Body of pancreas (tissue), 4 donors: ENCODE measurements around the gene PSTK. TPM values are rescaled to one million over a fixed set of nuclear protein-coding genes. Genes with fewer than 3 reads are reported as not detected.

Experiments used
- ATAC-seq: fragments of 150-250 bp; one replicate; pipeline ENCODE4 v1.9.1; 2016
- DNase-seq, 4 donors: peaks; one replicate each; pipeline ENCODE4 v3.0.0-alpha.2; 2019
- H3K27ac ChIP-seq, 4 donors: fragments of 200-600 bp; sonication (generic); 1 replicate in 3 of 4; 2 replicates in 1 of 4; pipeline versions ENCODE4 v1.5.1 to v1.6.1; 2016 to 2019; ENCODE audit warnings: mild to moderate bottlenecking in 1 of 4, mixed read lengths in 1 of 4, moderate library complexity in 1 of 4
- H3K27me3 ChIP-seq, 2 donors: fragments of 200-600 bp; sonication (generic); one replicate each; pipeline ENCODE4 v1.6.0; 2016; ENCODE audit warnings: mild to moderate bottlenecking in 1 of 2
- H3K36me3 ChIP-seq, 2 donors: fragments of 200-600 bp; sonication (generic); replicated peaks in 1 of 2; 2 replicates each; pipeline ENCODE4 v1.5.1; 2016; ENCODE audit warnings: low read depth in 2 of 2; ENCODE audit not compliant: insufficient read depth in 1 of 2
- H3K4me1 ChIP-seq: fragments of 200-600 bp; sonication (generic); one replicate; pipeline ENCODE4 v1.6.0; 2016
- H3K4me3 ChIP-seq, 2 donors: fragments of 200-600 bp; sonication (generic); 1 replicate in 1 of 2; 2 replicates in 1 of 2; pipeline ENCODE4 v1.5.1; 2016 to 2019
- H3K9me3 ChIP-seq, 3 donors: fragments of 200-600 bp; sonication (generic); 1 replicate in 2 of 3; 2 replicates in 1 of 3; pipeline ENCODE4 v1.5.1; 2016
- POLR2A ChIP-seq, 3 donors: fragments of 450-650 bp; IDR thresholded peaks; one replicate each; pipeline ENCODE4 v1.6.1; 2016; ENCODE audit warnings: antibody characterized with exemption in 3 of 3, mild to moderate bottlenecking in 2 of 3
- WGBS, 2 donors: methylation state at CpG; one replicate each; pipeline ENCODE4 v1.1.5; 2017; 5-methylcytosine and 5-hydroxymethylcytosine counted together
- intact Hi-C: fragments of 100-400 bp; cut with DNase I; formaldehyde crosslinking; loops from one replicate; pipeline ENCODE4 v1.15.1; 2023
- total RNA-seq, 2 donors: library from RNA; depleted of rRNA; stranded (reverse); fragments of >200 nt; gene quantifications; one replicate each; pipeline ENCODE4 v1.1.0, GENCODE V29; 2016
- TF ChIP-seq, protein P1 (sequence below), 7 experiments: fragments of 450-650 bp in 4 of 7; fragments of 200-600 bp in 3 of 7; sonication (generic) in 3 of 7; IDR thresholded peaks; one replicate each; pipeline ENCODE4 v1.5.1; 2016 to 2019; ENCODE audit warnings: antibody characterized with exemption in 7 of 7

The PSTK gene
- total RNA-seq, 2 donors from 2014 or later: 1.6 to 1.8 TPM

DNA sequence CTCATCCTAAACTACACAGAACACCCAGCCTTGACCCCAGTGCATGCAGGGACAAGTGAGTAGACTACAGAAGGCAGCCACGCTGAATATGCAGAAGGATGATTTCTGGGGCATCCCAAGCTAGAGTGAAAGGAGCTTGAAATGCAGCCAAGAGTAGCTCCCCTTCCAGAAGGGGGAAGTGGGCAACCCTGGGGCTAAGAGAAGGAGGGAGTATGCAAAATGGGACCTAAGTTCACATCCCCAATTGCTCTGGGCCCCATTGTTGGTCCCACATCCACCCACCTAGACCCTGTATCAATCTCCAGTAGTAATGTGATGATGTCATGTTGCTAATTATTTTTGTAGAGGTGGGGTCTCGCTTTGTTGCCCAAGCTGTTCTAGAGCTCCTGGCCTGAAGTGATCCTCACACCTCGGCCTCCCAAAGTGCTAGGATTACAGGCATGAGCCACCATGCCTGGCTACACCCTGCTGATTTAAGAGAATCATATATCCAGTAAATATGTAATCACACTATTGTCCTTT is 5.6 kb upstream of the PSTK start:
- H3K27ac ChIP-seq: no peak overlapping the region
- no peak overlapping the region for H3K4me3 ChIP-seq
- DNase-seq: no peak
- ATAC-seq: no peak
- TF ChIP-seq, protein P1, sequence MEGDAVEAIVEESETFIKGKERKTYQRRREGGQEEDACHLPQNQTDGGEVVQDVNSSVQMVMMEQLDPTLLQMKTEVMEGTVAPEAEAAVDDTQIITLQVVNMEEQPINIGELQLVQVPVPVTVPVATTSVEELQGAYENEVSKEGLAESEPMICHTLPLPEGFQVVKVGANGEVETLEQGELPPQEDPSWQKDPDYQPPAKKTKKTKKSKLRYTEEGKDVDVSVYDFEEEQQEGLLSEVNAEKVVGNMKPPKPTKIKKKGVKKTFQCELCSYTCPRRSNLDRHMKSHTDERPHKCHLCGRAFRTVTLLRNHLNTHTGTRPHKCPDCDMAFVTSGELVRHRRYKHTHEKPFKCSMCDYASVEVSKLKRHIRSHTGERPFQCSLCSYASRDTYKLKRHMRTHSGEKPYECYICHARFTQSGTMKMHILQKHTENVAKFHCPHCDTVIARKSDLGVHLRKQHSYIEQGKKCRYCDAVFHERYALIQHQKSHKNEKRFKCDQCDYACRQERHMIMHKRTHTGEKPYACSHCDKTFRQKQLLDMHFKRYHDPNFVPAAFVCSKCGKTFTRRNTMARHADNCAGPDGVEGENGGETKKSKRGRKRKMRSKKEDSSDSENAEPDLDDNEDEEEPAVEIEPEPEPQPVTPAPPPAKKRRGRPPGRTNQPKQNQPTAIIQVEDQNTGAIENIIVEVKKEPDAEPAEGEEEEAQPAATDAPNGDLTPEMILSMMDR (IDR thresholded peaks at IDR 0.05): no peak
- no peak for TF ChIP-seq POLR2A (IDR thresholded peaks at IDR 0.05)
- H3K4me1 ChIP-seq: peaks cover 4% of the 10 kb centered on the region
- WGBS, 2 donors: 68 to 79% methylated on average over 3 of the region's 3 CpGs
- H3K9me3 ChIP-seq: no peaks in the 10 kb centered on the region
- intact Hi-C loops: no loop called here
- H3K27me3 ChIP-seq: no peaks in the 10 kb centered on the region
- no peaks in the 10 kb centered on the region for H3K36me3 ChIP-seq

DNA sequence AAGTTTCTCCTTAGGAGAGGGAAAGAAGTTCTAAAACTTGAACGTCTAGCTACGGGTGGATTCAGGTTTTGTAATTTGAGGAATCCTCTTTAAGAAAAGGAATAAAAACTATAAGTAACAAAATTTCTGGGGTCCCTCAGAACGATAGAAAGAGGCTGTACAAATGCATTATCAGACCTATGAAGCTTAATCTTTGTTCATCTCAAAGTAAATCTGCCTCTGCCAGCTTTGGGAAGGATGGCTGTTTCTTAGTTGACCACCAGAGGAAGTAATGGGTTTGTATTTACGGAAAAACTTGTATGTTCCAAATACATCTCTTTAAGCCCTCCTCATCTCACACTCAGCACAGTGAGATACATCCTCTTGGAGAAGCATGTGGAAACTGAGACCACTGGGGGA is 864 bp downstream of the PSTK start:
- H3K27me3 ChIP-seq: no peaks in the 10 kb centered on the region
- peaks cover 14% of the 10 kb centered on the region for H3K4me1 ChIP-seq
- no peak for DNase-seq
- no peak for TF ChIP-seq POLR2A (IDR thresholded peaks at IDR 0.05)
- TF ChIP-seq, protein P1 (IDR thresholded peaks at IDR 0.05): peak in 3 of 7 experiments; percentile 25 to 38 (median 34)
- peak overlapping the region in 1 of 2 donors; percentile 40 for H3K4me3 ChIP-seq
- ATAC-seq: no peak
- H3K36me3 ChIP-seq: no peaks in the 10 kb centered on the region
- intact Hi-C loops: no loop called here
- WGBS, 2 donors: 10 to 29% methylated on average over 4 of the region's 4 CpGs
- no peaks in the 10 kb centered on the region for H3K9me3 ChIP-seq
- H3K27ac ChIP-seq: peak overlapping the region in 2 of 4 donors; percentile 71 to 96

DNA sequence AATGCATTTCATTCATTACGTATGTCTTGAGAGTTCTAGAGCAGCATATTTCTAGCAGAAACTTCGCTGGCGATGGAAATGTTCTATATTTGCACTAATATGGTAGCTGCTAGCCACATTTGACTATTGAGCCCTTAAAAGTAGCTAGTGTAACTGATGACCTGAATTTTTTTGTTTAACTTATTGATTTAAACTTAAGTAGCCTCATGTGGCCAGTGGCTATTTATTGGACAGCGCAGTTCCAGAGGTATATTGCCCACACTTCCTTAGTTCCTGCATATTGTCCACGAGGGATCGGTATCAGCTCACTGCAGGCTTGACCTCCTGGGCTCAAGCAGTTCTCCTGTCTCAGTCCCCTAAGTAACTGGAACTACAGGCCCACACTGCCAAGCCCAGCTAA is 3.7 kb downstream of the PSTK start:
- H3K36me3 ChIP-seq: no peaks in the 10 kb centered on the region
- ATAC-seq (no peak), DNase-seq (no peak)
- peaks cover 14% of the 10 kb centered on the region for H3K4me1 ChIP-seq
- no peak overlapping the region for H3K27ac ChIP-seq
- TF ChIP-seq, protein P1 (IDR thresholded peaks at IDR 0.05): no peak
- TF ChIP-seq POLR2A (IDR thresholded peaks at IDR 0.05): no peak
- WGBS, 2 donors: 93% methylated on average over 6 of the region's 6 CpGs
- H3K4me3 ChIP-seq: no peak overlapping the region
- H3K27me3 ChIP-seq: no peaks in the 10 kb centered on the region
- intact Hi-C loops: no loop called here
- H3K9me3 ChIP-seq: no peaks in the 10 kb centered on the region

DNA sequence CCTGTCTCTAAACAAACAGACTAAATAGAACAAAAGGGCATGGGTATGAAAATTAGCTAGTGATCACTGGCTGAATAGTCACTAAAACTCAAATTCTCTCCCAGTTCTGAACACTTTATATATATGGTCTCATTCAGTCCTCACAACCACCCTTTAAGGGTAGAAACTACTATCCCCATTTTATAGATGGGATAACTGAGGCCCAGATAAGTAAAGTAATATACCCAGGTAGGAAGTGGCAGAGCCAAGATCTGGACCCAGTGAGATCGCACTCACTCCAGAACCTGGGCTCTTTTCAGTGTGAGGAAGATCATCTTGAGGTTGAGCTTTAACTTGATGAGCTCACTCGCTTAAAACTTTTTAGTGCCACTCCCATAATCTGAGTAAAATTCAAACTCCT is 4.5 kb downstream of the PSTK start:
- intact Hi-C loops: no loop called here
- H3K27ac ChIP-seq: no peak overlapping the region
- DNase-seq (no peak), ATAC-seq (no peak)
- WGBS, 2 donors: 93 to 98% methylated on average over 2 of the region's 2 CpGs
- H3K27me3 ChIP-seq: no peaks in the 10 kb centered on the region
- no peaks in the 10 kb centered on the region for H3K36me3 ChIP-seq
- peaks cover 9% of the 10 kb centered on the region for H3K4me1 ChIP-seq
- no peaks in the 10 kb centered on the region for H3K9me3 ChIP-seq
- H3K4me3 ChIP-seq: no peak overlapping the region
- TF ChIP-seq, protein P1 (IDR thresholded peaks at IDR 0.05): no peak
- TF ChIP-seq POLR2A (IDR thresholded peaks at IDR 0.05): no peak

DNA sequence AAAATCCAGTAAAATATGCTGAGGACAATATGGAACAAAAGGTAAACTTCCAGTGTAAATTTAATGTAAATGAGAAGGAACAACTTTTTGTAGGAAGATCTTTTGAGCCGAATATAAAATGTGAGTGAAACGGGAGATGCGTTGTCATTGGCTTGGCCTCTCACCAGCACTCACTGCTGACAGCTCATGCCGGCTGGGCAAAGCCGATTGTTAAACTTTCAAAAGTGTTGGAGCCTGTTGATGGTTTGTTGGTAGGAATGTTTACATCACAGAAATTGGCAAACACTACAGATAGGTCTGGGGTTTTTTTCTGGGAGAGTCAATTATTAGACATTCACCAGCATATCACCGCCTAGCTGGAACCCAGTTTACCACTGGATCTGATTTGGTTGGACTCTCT is 6.1 kb downstream of the PSTK start:
- ATAC-seq (no peak), DNase-seq (no peak)
- no peak overlapping the region for H3K4me3 ChIP-seq
- no peak for TF ChIP-seq POLR2A (IDR thresholded peaks at IDR 0.05)
- TF ChIP-seq, protein P1 (IDR thresholded peaks at IDR 0.05): no peak
- no peaks in the 10 kb centered on the region for H3K36me3 ChIP-seq
- 69 to 78% methylated on average over 6 of the region's 6 CpGs for WGBS, 2 donors
- H3K4me1 ChIP-seq: no peaks in the 10 kb centered on the region
- no peaks in the 10 kb centered on the region for H3K27me3 ChIP-seq
- no peak overlapping the region for H3K27ac ChIP-seq
- no peaks in the 10 kb centered on the region for H3K9me3 ChIP-seq
- intact Hi-C loops: no loop called here
